BE2C (cell line): Measurements from ENCODE around the gene TBL3.

ENCODE experiments used
- DNase-seq: peaks from one replicate; pipeline ENCODE4 v3.0.0-alpha.2; 2020
- H3K27me3 ChIP-seq: fragments of 250-450 bp; sonication (Bioruptor Pico); 2 replicates; pipeline ENCODE4 v1.5.1; 2020; ENCODE audit warnings: mild to moderate bottlenecking
- H3K36me3 ChIP-seq: fragments of 250-450 bp; sonication (Bioruptor Pico); 2 replicates; pipeline ENCODE4 v1.5.1; 2020; ENCODE audit warnings: mild to moderate bottlenecking
- H3K4me1 ChIP-seq: fragments of 250-450 bp; sonication (Bioruptor Pico); 2 replicates; pipeline ENCODE4 v1.5.1; 2020
- H3K4me3 ChIP-seq: 2 replicates; pipeline ENCODE4 v1.5.1; 2011; ENCODE audit warnings: low read depth, low read length
- H3K9me3 ChIP-seq: fragments of 250-450 bp; sonication (Bioruptor Pico); 2 replicates; pipeline ENCODE4 v1.5.1; 2020
- CTCF ChIP-seq: IDR thresholded peaks from 2 replicates; pipeline ENCODE4 v1.5.1; 2012; ENCODE audit warnings: mild to moderate bottlenecking, low read depth, low read length

TBL3 gene

DNA sequence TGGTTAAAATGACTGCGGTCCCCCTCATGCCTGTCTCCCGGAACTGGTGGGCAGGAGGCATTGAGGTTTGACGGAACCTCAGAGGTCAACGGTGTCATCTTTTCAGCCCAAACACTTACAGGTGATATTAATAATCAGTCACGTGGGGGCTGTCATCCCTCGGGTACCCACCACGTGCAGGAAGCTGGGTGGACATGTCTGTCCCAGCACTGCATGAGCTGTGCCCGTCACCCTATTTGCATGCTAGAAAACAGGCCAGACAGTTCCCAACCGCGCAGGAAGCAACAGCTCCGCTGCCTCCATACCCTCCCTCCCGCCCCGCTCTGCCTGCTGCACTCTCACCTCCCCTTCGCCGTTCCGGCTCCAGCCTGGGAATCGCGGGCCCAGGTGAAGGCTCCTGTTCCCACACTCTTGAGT lies 19.3 kb downstream of the TBL3 start:
- TF ChIP-seq CTCF, result no peak
- Histone ChIP-seq H3K27me3 (peaks cover 29% of the 10 kb centered on the region), H3K36me3 (peaks cover 16% of the 10 kb centered on the region), H3K9me3 (peaks cover 10% of the 10 kb centered on the region), H3K4me3 (no peak overlapping the region), H3K4me1 (no peaks in the 10 kb centered on the region)
- DNase-seq, result no peak

- DNase-seq, result no peak
- no peak for TF ChIP-seq CTCF
- Histone ChIP-seq H3K4me3 (no peak overlapping the region), H3K36me3 (peaks cover 11% of the 10 kb centered on the region), H3K9me3 (peaks cover 10% of the 10 kb centered on the region), H3K27me3 (peaks cover 29% of the 10 kb centered on the region), H3K4me1 (no peaks in the 10 kb centered on the region)
Observed at GRCh38 chr16:1991588-1991947, 19.7 kb downstream of the TBL3 start.

GRCh38 chr16:1991948-1992703 lies 20.3 kb downstream of the TBL3 start:
- Histone ChIP-seq H3K9me3 (peaks cover 10% of the 10 kb centered on the region), H3K27me3 (peaks cover 29% of the 10 kb centered on the region), H3K4me3 (no peak overlapping the region), H3K36me3 (peaks cover 11% of the 10 kb centered on the region), H3K4me1 (no peaks in the 10 kb centered on the region)
- TF ChIP-seq CTCF, result no peak
- DNase-seq, result peak; percentile 98

GRCh38 chr16:1992704-1993317 lies 21.0 kb downstream of the TBL3 start:
- no peak for TF ChIP-seq CTCF
- H3K9me3 ChIP-seq, result peaks cover 10% of the 10 kb centered on the region
- no peak overlapping the region for H3K4me3 ChIP-seq
- peaks cover 18% of the 10 kb centered on the region for H3K36me3 ChIP-seq
- no peak for DNase-seq
- H3K4me1 ChIP-seq, result no peaks in the 10 kb centered on the region
- peaks cover 29% of the 10 kb centered on the region for H3K27me3 ChIP-seq

- Histone ChIP-seq H3K4me3 (no peak overlapping the region), H3K27me3 (peaks cover 28% of the 10 kb centered on the region), H3K9me3 (peaks cover 10% of the 10 kb centered on the region), H3K36me3 (peaks cover 27% of the 10 kb centered on the region), H3K4me1 (no peaks in the 10 kb centered on the region)
- no peak for TF ChIP-seq CTCF
- DNase-seq, result no peak
Observed at GRCh38 chr16:1993731-1994131, 21.9 kb downstream of the TBL3 start.
